ENCODE data around the gene GORASP1. TPM values are rescaled to one million over a fixed set of nuclear protein-coding genes. Genes with fewer than 3 reads are reported as not detected.
"Not testable (repeated sequence)": the region's sequence is repeated elsewhere in the genome, so short reads cannot be mapped to it uniquely, and the experiment has no call there.

GORASP1 gene
- total RNA-seq, 1 experiment from 2014 or later, result 23.1 TPM

- Histone ChIP-seq H3K27ac (peak overlapping the region; percentile 47), H3K9me3 (replicated peaks) (no peaks in the 10 kb centered on the region), H3K27me3 (no peaks in the 10 kb centered on the region), H3K36me3 (peaks cover 8% of the 10 kb centered on the region; the same call in 1 of the 2 replicates), H3K4me3 (no peak overlapping the region), H3K4me1 (peaks cover 32% of the 10 kb centered on the region)
- DNase-seq, result peak; percentile 61 to 79
Observed at GRCh38 chr3:39088889-39089288, 18.5 kb downstream of the GORASP1 start.

GRCh38 chr3:39088456-39088855 lies 19.0 kb downstream of the GORASP1 start:
- Histone ChIP-seq H3K4me3 (no peak overlapping the region), H3K27ac (peak overlapping the region; percentile 47), H3K9me3 (replicated peaks) (no peaks in the 10 kb centered on the region), H3K36me3 (peaks cover 6% of the 10 kb centered on the region; the same call in 1 of the 2 replicates), H3K4me1 (peaks cover 32% of the 10 kb centered on the region), H3K27me3 (no peaks in the 10 kb centered on the region)
- DNase-seq, result no peak

GRCh38 chr3:39086144-39086543 lies 21.3 kb downstream of the GORASP1 start:
- no peak overlapping the region for H3K27ac ChIP-seq
- peaks cover 4% of the 10 kb centered on the region; the same call in 1 of the 2 replicates for H3K36me3 ChIP-seq
- peaks cover 27% of the 10 kb centered on the region for H3K4me1 ChIP-seq
- H3K27me3 ChIP-seq, result no peaks in the 10 kb centered on the region
- no peak for DNase-seq
- H3K4me3 ChIP-seq, result no peak overlapping the region
- no peaks in the 10 kb centered on the region for H3K9me3 ChIP-seq (replicated peaks)

- Histone ChIP-seq H3K36me3 (no peaks in the 10 kb centered on the region; the same call in 1 of the 2 replicates), H3K4me1 (peaks cover 7% of the 10 kb centered on the region), H3K9me3 (replicated peaks) (no peaks in the 10 kb centered on the region), H3K27me3 (no peaks in the 10 kb centered on the region), H3K4me3 (no peak overlapping the region), H3K27ac (no peak overlapping the region)
- DNase-seq, result no peak
Observed at GRCh38 chr3:39082666-39083313, 24.6 kb downstream of the GORASP1 start.

- no peaks in the 10 kb centered on the region for H3K27me3 ChIP-seq
- no peaks in the 10 kb centered on the region for H3K9me3 ChIP-seq (replicated peaks)
- no peak overlapping the region for H3K4me3 ChIP-seq
- no peak for DNase-seq
- no peaks in the 10 kb centered on the region for H3K36me3 ChIP-seq
- H3K4me1 ChIP-seq, result peaks cover 6% of the 10 kb centered on the region
- no peak overlapping the region for H3K27ac ChIP-seq
Observed at GRCh38 chr3:39080026-39080425, 27.4 kb downstream of the GORASP1 start.

GRCh38 chr3:39079530-39079929 lies 27.9 kb downstream of the GORASP1 start:
- no peak overlapping the region for H3K27ac ChIP-seq
- no peak for DNase-seq
- no peaks in the 10 kb centered on the region for H3K27me3 ChIP-seq
- no peaks in the 10 kb centered on the region for H3K9me3 ChIP-seq (replicated peaks)
- H3K4me1 ChIP-seq, result peaks cover 6% of the 10 kb centered on the region
- H3K36me3 ChIP-seq, result no peaks in the 10 kb centered on the region; the same call in 1 of the 2 replicates
- H3K4me3 ChIP-seq, result no peak overlapping the region

GRCh38 chr3:39075910-39076309 lies 31.5 kb downstream of the GORASP1 start:
- no peak for DNase-seq
- no peaks in the 10 kb centered on the region for H3K9me3 ChIP-seq (replicated peaks)
- no peaks in the 10 kb centered on the region; the same call in 1 of the 2 replicates for H3K36me3 ChIP-seq
- peaks cover 2% of the 10 kb centered on the region for H3K4me1 ChIP-seq
- no peak overlapping the region for H3K27ac ChIP-seq
- no peaks in the 10 kb centered on the region for H3K27me3 ChIP-seq
- no peak overlapping the region for H3K4me3 ChIP-seq

- H3K9me3 ChIP-seq (replicated peaks), result no peaks in the 10 kb centered on the region
- no peaks in the 10 kb centered on the region; the same call in 1 of the 2 replicates for H3K36me3 ChIP-seq
- H3K4me1 ChIP-seq, result no peaks in the 10 kb centered on the region
- H3K27ac ChIP-seq, result no peak overlapping the region
- H3K4me3 ChIP-seq, result no peak overlapping the region
- no peaks in the 10 kb centered on the region for H3K27me3 ChIP-seq
- no peak for DNase-seq
Observed at GRCh38 chr3:39068556-39068955, 38.9 kb downstream of the GORASP1 start.

GRCh38 chr3:39067286-39067685 lies 40.1 kb downstream of the GORASP1 start:
- Histone ChIP-seq H3K27ac (no peak overlapping the region), H3K27me3 (no peaks in the 10 kb centered on the region)

GRCh38 chr3:39065197-39065596 lies 42.2 kb downstream of the GORASP1 start:
- Histone ChIP-seq H3K27me3 (no peaks in the 10 kb centered on the region), H3K4me1 (no peaks in the 10 kb centered on the region), H3K9me3 (replicated peaks) (no peaks in the 10 kb centered on the region), H3K4me3 (no peak overlapping the region), H3K36me3 (no peaks in the 10 kb centered on the region; the same call in 1 of the 2 replicates), H3K27ac (no peak overlapping the region)
- DNase-seq, result peak; percentile 2 to 6

More at GRCh38 chr3:39067286-39067685, 40.1 kb downstream of the GORASP1 start:
- DNase-seq, result no peak
- H3K4me3 ChIP-seq, result no peak overlapping the region
- H3K9me3 ChIP-seq (replicated peaks), result no peaks in the 10 kb centered on the region
- no peaks in the 10 kb centered on the region; the same call in 1 of the 2 replicates for H3K36me3 ChIP-seq
- H3K4me1 ChIP-seq, result no peaks in the 10 kb centered on the region

GRCh38 chr3:39064646-39065045 lies 42.8 kb downstream of the GORASP1 start:
- Histone ChIP-seq H3K36me3 (no peaks in the 10 kb centered on the region; the same call in 1 of the 2 replicates), H3K27me3 (no peaks in the 10 kb centered on the region), H3K27ac (no peak overlapping the region), H3K9me3 (replicated peaks) (no peaks in the 10 kb centered on the region), H3K4me3 (no peak overlapping the region), H3K4me1 (no peaks in the 10 kb centered on the region)
- DNase-seq, result no peak

- Histone ChIP-seq H3K4me1 (no peaks in the 10 kb centered on the region), H3K9me3 (replicated peaks) (no peaks in the 10 kb centered on the region), H3K4me3 (no peak overlapping the region), H3K27me3 (no peaks in the 10 kb centered on the region), H3K27ac (no peak overlapping the region), H3K36me3 (no peaks in the 10 kb centered on the region; the same call in 1 of the 2 replicates)
- no peak for DNase-seq
Observed at GRCh38 chr3:39063143-39063542, 44.3 kb downstream of the GORASP1 start.

GRCh38 chr3:39062180-39062579 lies 45.2 kb downstream of the GORASP1 start:
- DNase-seq, result no peak

GRCh38 chr3:39061228-39061627 lies 46.2 kb downstream of the GORASP1 start:
- H3K9me3 ChIP-seq (replicated peaks); H3K4me3 ChIP-seq; H3K4me1 ChIP-seq; H3K27ac ChIP-seq; H3K36me3 ChIP-seq; H3K27me3 ChIP-seq; DNase-seq: not testable (repeated sequence)

More at GRCh38 chr3:39062180-39062579, 45.2 kb downstream of the GORASP1 start:
- no peak overlapping the region for H3K4me3 ChIP-seq
- H3K4me1 ChIP-seq, result no peaks in the 10 kb centered on the region
- no peak overlapping the region for H3K27ac ChIP-seq
- no peaks in the 10 kb centered on the region for H3K36me3 ChIP-seq
- H3K9me3 ChIP-seq (replicated peaks), result no peaks in the 10 kb centered on the region
- no peaks in the 10 kb centered on the region for H3K27me3 ChIP-seq

- Histone ChIP-seq H3K9me3 (replicated peaks) (no peaks in the 10 kb centered on the region), H3K4me3 (no peak overlapping the region), H3K27ac (no peak overlapping the region), H3K36me3 (no peaks in the 10 kb centered on the region), H3K4me1 (0 out of 2 replicates have a peak, but pooled peaks cover 3% of the 10 kb centered on the region), H3K27me3 (no peaks in the 10 kb centered on the region)
- DNase-seq, result no peak
Observed at GRCh38 chr3:39056151-39056550, 51.3 kb downstream of the GORASP1 start.

GRCh38 chr3:39053696-39054095 lies 53.7 kb downstream of the GORASP1 start:
- Histone ChIP-seq H3K9me3 (replicated peaks) (no peaks in the 10 kb centered on the region), H3K36me3 (no peaks in the 10 kb centered on the region), H3K27me3 (no peaks in the 10 kb centered on the region), H3K4me3 (no peak overlapping the region), H3K27ac (no peak overlapping the region), H3K4me1 (0 out of 2 replicates have a peak, but pooled peaks cover 3% of the 10 kb centered on the region)
- DNase-seq, result no peak
